ENCODE measurements around the gene RUSF1.
"Not testable (repeated sequence)": the region's sequence is repeated elsewhere in the genome, so short reads cannot be mapped to it uniquely, and the experiment has no call there.

Gene RUSF1

DNA sequence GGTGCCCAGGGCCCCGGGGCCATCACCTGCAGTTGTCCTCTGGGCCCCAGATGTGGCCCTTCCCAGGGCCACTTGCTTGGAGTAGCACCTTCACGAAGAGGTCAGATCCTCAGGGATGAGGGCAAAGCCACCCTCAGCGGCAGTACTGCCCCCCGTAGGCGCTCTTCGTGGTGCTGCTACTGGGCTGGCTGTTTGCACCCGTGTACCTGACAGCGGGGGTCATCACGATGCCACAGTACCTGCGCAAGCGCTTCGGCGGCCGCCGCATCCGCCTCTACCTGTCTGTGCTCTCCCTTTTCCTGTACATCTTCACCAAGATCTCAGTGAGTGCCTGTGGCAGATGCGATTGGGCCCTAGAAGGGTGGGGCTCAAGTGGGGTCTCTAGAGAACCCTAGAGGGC, 22.6 kb downstream of the RUSF1 start:
- DNase-seq = no peak

DNA sequence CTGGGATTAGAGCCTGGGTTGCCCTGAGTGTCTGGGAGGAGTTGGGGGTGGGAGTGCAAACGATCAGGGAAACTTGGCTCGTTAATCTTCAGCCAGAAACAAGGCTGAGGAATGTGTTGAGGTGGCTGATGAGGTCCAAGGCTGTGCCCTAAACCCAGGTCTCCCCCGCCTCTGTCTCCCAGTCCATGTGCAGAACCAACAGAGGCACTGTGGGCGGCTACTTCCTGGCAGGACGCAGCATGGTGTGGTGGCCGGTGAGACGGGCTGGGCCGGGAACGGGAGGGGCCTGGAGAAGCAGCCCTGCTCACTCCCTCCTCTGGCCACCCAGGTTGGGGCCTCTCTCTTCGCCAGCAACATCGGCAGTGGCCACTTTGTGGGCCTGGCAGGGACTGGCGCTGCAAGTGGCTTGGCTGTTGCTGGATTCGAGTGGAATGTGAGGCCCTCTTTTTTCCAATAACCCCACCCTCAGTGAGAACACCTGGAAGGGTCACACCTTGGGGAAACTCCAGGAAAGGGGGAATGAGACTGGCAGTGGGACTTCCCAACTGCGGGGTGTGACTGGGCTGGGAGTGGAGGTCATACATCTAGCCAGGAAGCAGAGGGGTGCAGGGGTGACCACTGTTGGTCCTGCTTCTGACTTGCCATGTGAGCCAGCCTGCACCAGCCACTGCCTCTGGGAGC, 23.6 kb downstream of the RUSF1 start:
- DNase-seq = no peak

DNA sequence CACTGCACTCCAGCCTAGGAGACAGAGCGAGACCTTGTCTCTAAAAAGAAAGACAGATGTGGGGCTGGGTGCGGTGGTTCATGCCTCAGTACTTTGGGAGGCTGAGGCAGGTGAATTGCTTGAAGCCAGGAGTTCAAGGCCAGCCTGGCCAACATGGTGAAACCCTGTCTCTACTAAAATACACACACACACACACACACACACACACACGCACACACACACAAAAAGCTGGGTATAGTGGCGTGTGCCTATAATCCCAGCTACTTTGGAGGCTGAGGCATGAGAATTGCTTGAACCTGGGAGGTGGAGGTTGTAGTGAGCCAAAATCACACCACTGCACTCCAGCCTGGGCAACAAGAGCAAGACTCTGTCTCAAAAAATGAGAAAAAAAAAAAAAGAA, 24.1 kb downstream of the RUSF1 start:
- not testable (repeated sequence) for DNase-seq

DNA sequence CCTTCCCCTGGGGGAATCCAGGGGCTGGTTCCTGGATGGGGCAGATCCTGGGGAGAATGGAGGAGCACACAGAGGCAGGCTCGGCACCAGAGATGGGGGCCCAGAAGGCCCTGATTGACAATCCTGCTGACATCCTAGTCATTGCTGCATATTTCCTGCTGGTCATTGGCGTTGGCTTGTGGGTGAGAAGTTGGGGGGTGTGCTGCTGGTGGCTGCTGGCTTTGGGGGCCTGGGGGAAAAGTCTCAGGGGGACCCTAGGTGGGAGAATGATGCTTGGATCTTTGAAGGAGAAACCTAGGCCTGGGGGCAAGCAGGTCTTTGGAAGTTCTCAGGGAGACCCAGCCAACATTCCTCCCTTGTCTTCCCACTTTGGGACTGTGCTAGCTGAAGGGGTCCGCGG, 25.1 kb downstream of the RUSF1 start, which contains the start of gene SLC5A2:
Gene SLC5A2 (plus strand): TSS at position 43 of the 400 bp plus-strand sequence. CDS start 14 bp downstream, at position 57.
- DNase-seq = no peak

DNA sequence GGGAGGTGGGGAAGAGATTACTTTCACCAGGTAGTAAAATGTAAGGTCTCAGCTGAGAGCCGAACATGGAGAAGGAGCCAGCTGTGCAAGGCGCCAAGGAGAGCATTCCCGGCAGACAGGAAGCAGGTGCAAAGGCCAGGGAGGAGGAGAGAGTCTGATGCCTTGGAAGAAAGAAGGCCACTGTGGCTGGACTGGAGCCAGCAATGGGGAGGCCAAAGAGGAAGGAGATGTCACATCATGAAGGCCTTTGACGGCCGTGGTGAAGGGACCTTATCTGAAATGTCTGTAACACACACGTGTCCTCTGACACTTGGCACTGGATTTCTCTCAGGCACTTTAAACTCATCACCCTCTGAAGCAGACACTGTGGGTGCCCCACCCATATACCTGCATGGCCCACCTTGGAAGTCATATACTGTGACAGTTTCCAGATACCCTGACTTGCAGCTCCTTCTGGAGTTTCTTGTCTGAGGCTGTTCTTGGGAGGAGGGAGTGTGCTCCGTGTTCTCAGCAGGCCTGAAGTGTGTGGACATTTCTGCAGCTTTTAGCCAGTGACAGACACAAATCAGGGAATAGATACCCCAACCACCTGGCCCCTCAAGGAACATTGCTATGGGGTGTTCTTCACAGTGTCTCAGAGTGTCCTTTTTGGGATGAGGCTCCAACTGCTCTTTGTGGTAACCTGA, 27.2 kb downstream of the RUSF1 start:
- no peak for DNase-seq

DNA sequence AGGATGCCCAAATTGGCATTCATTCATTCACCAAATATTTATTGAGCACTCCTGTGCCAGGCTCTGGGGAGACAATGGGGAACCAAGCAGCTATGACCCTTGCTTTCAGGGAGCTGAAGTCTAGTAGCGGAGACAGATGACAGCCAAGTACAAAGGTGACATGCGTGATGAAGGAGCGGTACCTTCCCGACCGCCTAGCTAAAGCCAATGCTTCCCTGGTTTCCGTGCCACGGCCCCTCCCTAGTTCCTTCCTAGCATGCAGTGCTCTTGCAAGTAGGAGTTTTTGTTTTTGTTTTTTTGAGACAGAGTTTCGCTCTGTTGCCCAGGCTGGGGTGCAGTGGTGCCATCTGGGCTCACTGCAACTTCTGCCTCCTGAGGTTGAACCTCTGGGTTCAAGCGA, 28.4 kb downstream of the RUSF1 start:
- no peak for DNase-seq

DNA sequence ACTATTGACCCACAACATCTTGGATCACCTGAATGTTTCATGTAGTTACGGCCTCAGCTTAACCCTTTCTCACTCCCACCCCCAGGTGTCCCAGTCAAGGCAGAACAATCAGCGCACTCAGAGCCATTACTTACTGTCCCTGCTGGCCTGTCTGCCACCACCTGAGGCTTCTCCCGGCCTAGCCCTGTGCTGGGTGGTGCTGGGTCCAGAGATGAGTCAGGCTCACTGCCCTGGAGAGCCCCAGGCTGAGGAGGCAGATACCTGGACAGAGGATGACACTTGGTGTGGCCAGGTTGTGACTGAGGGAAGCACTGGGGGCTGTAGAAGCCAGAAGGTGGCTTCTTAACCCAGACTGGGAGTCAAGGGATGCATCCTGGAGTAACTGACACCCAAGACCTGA, 29.2 kb downstream of the RUSF1 start:
- no peak for DNase-seq

DNA sequence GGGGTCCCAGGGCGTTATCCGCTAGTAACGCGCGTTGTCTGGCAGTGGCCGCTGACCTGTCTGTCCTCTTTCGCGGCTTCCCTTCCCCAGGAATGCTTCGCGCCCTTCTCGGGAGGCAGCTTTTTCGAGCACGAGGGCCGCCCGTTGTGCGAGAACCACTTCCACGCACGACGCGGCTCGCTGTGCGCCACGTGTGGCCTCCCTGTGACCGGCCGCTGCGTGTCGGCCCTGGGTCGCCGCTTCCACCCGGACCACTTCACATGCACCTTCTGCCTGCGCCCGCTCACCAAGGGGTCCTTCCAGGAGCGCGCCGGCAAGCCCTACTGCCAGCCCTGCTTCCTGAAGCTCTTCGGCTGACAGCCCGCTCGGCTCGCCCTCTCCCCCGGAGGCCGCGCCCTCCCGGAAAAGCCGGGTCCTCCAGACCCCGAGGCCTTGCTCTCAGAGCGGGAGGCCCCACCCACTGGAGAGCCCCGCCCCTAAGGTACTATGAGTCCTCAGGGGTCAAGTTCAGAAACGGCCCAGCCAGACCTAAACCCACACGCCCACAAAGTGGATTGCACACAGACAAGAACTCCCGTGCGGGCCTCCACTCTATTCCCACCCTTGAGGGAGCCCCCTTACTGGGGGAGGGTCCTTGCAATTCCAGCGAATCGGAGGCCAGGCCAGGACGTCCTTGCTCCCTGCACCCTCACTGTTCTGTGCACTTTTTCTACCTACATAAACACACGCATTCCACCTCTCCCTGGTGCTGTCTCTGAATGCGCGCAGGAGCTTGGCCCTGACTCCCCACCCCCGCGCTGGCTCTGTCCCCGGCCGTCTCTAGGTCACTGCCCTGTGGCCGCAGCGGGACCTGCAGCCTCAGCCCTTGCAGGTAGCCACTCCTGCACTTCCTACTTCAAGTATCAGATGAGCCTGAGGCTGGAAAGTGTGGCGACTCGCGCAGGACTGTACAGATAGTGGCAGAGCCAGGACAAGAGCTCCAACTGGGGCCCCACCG, 30.7 kb downstream of the RUSF1 start:
- DNase-seq = no peak

DNA sequence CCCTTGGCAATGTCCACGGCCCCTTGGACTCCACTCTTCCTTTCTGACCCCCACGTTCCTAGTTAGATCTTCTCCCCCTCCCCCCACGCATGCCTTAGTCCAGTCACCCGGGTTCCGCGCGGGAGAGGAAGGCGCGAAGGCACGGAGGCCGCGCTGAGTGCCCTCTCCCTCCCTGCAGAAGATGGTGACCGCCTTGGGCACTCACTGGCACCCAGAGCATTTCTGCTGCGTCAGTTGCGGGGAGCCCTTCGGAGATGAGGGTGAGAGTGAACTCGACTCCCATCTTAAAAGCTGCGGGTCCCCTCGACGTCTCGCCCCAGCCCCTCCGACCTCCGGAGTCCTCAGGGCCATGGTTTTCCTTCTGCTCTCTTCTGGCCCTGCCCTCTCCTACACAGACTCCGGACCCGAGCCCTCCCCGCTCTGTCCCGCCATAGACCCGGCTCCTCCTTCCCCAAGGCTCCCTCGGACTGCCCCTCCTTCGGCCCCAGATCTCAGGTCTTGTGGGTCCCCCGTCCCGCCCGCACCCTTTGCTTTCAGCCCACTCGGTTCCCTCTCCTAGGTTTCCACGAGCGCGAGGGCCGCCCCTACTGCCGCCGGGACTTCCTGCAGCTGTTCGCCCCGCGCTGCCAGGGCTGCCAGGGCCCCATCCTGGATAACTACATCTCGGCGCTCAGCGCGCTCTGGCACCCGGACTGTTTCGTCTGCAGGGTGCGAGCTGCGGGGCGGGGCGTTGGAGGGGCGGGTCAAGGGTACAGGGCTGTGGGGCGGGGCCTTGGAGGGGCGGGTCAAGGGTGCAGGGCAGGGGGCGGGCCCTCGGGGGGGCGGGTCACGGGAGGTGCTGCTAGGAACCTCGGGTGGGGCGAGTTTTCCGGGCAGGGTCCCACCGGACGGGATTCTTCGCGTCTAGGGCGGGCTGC, 31.6 kb downstream of the RUSF1 start:
- peak; percentile 38 for DNase-seq

DNA sequence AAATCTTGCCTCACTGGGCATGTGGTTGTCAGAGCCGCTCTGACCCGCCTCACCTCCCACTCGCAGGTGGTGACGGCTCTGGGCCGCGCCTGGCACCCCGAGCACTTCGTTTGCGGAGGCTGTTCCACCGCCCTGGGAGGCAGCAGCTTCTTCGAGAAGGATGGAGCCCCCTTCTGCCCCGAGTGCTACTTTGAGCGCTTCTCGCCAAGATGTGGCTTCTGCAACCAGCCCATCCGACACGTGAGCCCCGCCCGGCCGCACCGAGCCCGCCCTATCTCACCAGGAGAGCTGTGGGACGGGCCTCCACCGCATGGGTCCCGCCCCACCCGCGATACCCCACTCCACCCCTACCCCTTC, 32.3 kb downstream of the RUSF1 start:
- no peak for DNase-seq

DNA sequence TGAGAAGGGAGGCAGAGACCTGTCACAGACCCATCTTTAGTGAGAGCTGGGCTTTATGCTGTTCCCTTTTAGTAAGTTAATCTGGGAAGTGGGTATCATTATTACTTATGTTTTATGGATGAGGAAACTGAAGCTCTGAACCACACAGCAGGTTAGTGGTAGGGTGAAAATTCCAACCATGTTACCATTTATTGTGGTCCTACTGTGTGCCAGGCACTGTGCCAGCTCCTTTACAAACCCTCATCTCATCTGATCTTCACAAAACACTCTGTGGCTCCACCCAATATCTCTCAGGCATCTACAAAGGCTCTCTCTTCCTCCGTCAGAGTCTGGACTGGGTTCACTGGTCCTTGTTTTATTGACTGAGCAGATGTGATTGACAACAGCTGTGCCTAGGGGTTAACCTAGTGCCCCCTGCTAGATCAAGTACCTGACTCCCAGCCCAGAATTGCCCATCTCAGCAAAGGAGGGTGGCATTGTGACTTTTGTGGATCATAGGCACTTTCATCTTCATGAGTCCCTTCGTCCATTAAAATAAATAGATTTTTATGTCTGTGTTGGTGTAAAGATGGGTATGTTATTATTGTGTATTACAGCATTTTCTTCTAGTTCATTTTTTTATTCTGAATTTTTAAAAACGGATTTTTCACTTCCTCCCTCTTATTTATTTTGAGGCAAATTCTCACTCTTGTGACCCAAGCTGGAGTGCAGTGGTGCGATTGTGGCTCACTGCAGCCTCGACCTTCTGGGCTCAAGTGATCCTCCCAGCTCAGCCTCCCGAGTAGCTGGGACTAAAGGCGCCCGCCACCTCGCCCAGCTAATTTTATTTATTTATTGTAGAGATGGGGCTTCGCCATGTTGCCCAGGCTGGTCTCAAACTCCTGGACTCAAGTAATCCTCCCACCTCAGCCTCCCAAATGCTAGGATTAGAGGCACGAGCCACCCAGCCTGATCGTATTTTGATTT, 33.1 kb downstream of the RUSF1 start:
- no peak for DNase-seq

DNA sequence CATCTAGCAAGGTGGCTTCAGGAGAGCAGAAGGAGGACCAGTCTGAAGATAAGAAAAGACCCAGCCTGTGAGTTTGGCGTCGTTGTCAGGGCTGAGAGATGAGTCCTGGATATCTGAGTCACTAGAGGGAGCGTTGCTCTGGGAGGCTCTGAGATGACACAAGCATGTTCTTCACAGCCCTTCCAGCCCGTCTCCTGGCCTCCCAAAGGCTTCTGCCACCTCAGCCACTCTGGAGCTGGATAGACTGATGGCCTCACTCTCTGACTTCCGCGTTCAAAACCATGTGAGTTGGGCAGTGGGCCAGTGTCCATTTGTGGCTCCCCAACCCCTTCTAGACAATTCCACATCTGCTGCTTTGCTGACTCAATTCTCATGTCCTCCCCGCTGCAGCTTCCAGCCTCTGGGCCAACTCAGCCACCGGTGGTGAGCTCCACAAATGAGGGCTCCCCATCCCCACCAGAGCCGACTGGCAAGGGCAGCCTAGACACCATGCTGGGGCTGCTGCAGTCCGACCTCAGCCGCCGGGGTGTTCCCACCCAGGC, 33.9 kb downstream of the RUSF1 start:
- DNase-seq = peak; percentile 83

DNA sequence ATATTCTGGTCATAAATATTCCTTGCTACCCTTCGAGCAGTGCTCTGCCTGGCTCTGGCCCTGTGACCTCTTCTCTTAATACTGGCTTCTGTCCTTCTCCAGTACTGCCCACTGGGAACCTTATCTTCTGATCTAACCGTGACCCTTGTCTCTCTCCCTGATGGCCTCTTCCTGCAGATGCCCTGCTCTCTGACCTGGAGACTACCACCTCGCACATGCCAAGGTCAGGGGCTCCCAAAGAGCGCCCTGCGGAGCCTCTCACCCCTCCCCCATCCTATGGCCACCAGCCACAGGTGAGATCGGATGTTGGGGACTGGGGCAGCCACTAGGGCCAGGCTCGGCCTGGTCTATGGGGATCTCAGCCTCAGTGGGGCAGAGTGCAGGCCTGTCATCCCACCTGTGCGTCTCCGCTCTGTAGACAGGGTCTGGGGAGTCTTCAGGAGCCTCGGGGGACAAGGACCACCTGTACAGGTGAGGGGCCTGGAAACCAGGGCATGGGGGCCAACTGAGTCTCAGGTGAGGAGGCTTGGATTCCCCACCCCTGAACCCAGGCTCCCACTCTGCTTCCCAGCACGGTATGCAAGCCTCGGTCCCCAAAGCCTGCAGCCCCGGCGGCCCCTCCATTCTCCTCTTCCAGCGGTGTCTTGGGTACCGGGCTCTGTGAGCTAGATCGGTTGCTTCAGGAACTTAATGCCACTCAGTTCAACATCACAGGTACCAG, 34.8 kb downstream of the RUSF1 start:
- DNase-seq = no peak

DNA sequence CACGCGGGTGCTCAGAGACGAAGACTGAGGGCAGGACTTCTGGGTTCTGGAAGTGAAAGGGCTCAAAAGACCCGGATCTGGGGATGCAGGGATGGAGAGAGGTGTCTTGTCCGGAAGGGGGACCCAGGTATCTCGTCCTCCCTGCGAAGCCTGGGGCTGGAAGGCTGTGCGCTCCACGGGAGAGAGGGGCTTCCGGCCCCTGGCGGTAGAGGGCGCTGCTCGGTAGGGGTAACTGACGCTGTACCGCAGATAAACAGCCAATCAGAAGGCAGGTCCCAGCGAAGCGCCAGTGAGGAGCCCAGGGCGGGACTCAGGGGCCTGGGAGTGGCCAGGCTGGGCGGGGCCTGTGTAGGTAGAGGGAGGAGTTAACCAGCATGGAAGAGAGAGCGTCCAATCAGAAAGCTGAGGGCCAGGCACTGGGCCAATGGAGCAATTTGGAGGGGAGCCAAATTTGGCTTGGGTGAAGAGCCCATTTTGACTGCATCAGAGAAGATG, 35.4 kb downstream of the RUSF1 start:
- peak; percentile 96 for DNase-seq

DNA sequence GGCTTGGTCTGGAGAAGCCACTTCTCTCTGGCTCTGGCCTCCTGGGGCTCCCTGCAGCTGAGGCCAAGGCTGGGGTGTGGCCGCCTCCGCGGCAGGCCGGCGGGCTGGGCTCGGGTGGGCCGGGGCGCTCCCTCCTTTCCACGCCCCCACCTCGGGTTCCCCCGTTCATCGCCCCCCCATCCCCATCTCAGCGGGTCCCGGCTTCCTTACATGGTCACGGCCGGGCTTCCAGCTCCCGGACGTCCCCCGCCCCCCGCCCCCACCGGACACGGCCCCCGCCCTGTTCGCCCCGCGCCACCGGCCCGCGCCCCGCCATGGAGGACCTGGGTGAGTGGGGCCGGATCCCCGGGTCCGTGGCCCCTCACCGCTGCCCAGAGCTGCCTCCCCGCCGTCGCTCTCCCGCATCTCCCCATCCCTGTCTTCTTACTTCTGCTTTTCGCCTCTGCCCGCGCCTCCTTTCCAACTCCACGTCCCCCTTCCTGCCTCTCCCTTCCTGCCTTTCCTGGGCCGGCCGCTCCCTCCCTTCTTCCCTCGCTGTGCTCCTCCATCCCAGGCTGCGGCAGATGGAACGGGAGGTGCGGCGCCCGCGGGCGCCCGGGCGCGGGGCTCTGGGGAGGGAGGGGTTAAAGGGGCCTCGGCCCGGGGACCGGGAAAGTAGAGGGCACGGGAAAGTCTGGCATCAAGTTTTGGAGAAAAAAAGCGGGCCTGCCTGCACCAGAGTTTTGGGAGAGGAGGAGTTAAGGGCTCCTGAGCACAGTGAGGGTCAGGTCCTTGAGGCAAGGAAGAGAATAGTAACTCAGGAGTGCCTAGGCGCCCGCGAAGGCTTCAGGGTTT, 36.1 kb downstream of the RUSF1 start, which contains the start of gene TGFB1I1:
Gene TGFB1I1 (plus strand): TSS at position 278 of the 834 bp plus-strand sequence. CDS start 37 bp downstream, at position 315.
- peak; percentile 92 for DNase-seq

DNA sequence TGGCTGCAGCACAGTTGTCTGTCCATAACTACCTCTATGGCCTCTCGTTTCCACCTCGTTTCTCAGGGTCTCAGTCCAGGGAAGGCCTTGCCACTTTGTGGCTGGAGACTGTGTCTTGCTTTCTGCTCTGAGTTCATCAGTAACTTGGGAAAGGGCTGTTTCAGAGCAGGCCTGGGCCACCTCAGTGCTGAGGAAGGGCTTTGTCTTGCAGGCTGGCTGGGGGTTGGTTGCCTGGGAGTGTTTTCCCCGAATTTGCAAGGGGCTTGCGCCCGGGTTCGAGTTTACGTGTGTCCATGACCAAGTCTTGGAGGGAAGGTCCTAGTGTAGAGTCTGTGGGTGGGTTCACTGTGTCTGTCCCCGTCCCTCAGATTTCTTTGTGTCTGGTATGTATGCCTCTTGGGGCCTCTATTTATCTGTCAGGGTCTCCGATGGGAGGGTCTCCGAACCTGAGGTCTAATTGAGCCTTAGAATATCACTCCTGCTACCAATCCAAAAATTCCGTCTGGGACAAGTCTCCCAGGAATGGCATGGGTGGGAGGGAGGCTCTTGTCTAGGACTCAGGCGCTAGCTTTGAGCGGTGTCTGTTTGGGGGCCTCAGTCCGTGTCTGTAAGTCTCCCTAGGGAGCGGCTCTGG, 36.8 kb downstream of the RUSF1 start:
- no peak for DNase-seq

DNA sequence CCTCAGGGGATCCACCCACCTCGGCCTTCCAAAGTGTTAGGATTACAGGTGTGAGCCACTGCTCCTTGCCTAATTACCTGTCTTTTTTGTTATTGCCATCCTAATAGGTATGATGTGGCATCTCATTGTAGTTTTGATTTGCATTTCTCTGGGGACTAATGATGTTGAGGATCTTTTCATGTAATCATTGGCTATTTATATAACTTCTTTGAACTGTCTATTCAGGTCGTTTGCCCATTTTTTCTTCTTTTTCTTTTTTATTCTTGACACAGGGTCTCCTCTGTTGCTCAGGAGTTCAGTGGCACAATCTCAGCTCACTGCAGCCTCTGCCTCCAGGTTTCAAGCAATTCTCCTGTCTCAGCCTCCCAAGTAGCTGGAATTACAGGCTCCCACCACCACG, 37.6 kb downstream of the RUSF1 start:
- no peak for DNase-seq

DNA sequence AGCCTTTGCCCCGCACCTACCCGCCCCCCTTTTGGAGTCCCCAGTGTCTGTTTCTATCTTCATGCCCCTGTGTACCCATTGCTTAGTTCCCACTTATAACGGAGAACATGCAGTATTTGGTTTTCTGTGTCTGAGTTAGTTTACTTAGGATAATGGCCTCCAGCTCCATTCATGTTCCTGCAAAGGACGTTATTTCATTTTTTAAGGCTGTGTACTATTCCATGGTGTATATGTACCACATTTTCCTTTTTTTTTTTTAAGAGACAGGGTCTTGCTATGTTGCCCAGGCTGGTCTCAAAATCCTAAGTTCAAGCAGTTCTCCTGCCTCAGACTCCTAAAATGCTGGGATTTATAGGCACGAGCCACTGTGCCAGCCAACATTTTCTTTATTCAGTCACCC, 40.3 kb downstream of the RUSF1 start:
- DNase-seq = no peak
